ENCODE measurements around the gene SDK1. TPM values are rescaled to one million over a fixed set of nuclear protein-coding genes. Genes with fewer than 3 reads are reported as not detected.

SDK1 gene
- total RNA-seq, 1 donor from 2014 or later: 2.5 TPM

DNA sequence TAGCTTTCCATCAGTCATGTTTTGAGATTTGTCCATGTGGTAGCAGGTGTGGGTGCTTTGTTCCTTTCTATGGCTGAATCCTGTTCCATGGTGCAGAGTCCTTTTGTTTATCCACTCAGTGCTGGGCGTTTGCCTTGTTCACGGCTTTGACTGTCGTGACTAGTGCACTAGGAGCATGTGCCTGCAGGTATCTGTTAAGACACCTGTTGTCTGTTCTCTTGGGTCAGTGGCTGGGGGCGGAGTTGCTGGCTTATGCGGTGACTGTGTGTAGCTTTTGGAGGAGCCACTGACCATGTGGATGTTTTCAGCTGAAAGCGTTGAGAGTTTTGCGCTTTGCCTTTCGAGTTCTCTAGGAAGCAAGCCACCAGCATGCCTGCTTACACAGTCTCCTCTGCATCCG is 807.9 kb downstream of the SDK1 start:
- intact Hi-C loops (cut with micrococcal nuclease): no loop called here
- ATAC-seq: no peak
- no peak for DNase-seq

DNA sequence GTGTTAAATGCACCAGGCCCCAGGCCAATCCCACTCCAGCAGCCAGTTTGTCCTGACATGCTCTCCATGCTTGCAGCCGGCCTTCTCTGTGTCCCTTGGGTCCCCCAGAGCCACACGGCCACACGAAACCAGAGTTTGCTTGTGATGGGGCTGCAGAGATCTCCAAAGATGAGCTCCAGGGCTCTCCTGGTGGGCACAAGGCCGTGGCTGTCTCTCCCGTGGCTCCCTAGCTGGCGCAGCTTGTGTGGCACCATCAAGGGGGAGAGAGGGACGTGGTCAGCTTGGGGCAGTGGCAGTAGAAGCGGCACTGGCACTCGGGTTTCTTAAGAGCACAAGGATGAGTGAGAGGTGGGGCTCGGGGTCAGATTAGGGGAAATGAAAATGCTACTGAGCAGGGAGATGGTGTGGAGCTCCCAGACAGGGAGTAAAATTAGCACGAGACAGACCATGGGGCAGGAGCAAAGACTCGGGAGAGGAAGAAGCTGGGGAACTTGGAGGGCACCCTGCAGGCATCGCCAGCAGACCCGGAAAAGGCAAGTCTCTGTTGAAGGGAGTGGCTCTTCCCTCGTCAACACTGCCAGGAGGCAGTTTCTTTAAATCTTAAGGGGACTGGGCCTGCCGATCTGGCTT is 808.5 kb downstream of the SDK1 start:
- ATAC-seq (no peak), DNase-seq (no peak)
- intact Hi-C loops (cut with micrococcal nuclease): no loop called here

- no peak for DNase-seq
- intact Hi-C loops (cut with micrococcal nuclease): no loop called here
- no peak for ATAC-seq
Observed at GRCh38 chr7:4110438-4110837, 809.4 kb downstream of the SDK1 start.

DNA sequence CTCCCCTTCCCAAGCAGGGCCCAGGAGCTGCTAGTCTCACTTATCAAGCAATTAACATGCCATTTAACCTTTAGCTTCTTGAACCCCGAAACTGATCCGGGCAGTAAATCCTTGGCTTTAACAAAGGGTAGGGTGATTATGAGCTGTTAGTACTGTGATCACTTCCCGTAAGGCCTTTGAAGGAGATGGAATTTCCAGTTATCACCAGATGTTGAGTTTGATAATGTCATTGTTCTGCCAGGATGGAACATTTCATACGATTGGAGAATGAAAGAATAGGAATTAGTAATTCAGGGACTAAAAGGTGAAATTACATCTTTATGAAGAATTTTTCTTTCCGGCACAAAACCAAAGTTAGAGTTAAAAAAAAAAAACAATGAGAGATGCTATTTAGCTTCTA is 810.1 kb downstream of the SDK1 start:
- DNase-seq: no peak
- no peak for ATAC-seq
- intact Hi-C loops (cut with micrococcal nuclease): no loop called here

- intact Hi-C loops (cut with micrococcal nuclease): no loop called here
- ATAC-seq (no peak), DNase-seq (no peak)
Observed at GRCh38 chr7:4113271-4113670, 812.2 kb downstream of the SDK1 start.

DNA sequence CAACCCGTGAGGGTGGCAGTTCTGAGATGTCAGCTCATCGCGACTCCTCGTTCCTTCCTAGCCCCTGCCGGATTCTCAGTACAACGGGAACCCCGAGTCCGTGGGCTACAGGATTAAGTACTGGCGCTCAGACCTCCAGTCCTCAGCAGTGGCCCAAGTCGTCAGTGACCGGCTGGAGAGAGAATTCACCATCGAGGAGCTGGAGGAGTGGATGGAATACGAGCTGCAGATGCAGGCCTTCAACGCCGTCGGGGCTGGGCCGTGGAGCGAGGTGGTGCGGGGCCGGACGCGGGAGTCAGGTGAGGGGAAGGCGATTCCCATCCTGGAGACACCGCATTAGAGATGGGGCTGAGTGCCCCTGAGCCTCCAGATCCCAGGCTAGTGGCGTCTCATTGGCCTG is 812.9 kb downstream of the SDK1 start:
- DNase-seq: no peak
- ATAC-seq: no peak
- intact Hi-C loops (cut with micrococcal nuclease): no loop called here

- DNase-seq: no peak
- no peak for ATAC-seq
- intact Hi-C loops (cut with micrococcal nuclease): no loop called here
Observed at GRCh38 chr7:4115442-4115841, 814.4 kb downstream of the SDK1 start.

DNA sequence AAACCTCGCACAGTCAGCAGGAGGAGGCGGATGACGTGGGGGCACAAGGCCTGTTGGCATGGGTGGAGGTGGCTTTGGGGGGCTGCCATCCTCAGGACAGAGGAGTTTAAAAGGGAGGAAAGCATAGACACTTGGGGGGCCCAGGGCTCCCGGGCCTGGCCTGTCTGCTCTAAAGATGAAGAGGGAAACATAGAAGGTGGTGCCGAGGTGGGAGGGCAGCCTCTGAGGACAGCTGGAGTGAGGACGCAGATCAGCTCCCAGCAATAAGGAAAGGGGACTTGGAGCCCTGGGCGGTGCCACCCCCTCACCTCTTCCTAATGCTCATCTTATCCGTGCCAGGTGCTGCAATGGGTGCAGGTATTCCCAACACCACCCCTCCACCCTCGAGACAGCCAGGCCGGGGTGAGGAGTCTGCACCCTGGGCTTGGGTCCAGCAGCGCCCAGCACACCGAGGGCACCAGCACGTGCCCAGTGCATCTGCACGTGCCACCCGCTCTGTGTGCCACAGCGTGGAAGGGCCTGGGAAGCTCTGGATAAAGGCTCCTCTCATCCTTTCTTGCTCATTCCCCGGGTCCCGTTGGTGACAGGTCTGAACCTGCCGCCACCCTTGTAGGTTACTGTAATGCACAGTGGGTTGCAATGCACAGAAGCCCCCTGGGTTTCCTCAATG is 815.0 kb downstream of the SDK1 start:
- DNase-seq: no peak
- intact Hi-C loops (cut with micrococcal nuclease): no loop called here

GRCh38 chr7:4119848-4120247 is 818.8 kb downstream of the SDK1 start:
- DNase-seq (no peak), ATAC-seq (no peak)
- intact Hi-C loops (cut with micrococcal nuclease): no loop called here

More for the DNA sequence above, 815.0 kb downstream of the SDK1 start:
- ATAC-seq: no peak

DNA sequence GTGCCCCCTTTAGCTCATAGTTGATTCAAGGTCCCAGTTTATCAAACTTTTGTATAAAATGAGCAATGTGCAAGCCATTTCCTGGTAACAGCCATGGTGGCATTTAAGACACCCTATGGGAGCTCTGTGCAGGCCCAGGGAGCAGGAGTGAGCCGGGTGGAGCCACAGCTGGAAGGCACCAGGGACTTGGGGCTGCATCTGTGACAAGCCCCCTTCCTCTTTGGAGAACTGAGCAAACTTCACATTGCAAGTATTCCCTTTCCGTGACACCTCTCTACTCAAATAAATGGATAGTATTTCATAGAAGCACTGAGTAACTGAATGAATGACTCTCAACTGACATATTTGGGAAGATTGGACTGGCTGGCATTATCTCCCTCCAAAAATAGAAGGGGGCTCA is 822.3 kb downstream of the SDK1 start:
- ATAC-seq (no peak), DNase-seq (no peak)
- intact Hi-C loops (cut with micrococcal nuclease): no loop called here

DNA sequence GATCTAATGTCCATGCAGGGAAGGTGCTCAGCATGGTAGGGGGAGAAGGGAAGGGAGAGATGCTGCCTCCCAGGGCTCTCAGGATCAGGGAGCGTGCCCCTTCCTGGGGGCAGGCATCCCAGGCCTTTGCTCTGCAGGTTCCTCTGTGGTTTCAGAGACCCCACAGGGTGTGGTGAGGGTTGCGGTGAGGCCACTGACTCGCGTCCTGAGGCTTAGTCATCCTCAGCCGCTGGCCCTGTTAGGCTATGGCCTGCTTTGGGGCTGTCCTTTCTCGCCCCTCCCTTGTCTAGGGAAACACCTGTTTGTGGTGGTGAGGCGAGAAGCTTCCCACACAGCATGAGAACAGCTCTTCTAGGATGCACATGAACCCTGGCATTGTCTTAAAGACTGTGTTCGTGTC is 822.8 kb downstream of the SDK1 start:
- intact Hi-C loops (cut with micrococcal nuclease): no loop called here
- ATAC-seq (no peak), DNase-seq (no peak)

- no peak for ATAC-seq
- DNase-seq: no peak
- intact Hi-C loops (cut with micrococcal nuclease): no loop called here
Observed at GRCh38 chr7:4124556-4125477, 823.8 kb downstream of the SDK1 start.

GRCh38 chr7:4127909-4128560 is 827.0 kb downstream of the SDK1 start:
- ATAC-seq (no peak), DNase-seq (no peak)
- intact Hi-C loops (cut with micrococcal nuclease): no loop called here

DNA sequence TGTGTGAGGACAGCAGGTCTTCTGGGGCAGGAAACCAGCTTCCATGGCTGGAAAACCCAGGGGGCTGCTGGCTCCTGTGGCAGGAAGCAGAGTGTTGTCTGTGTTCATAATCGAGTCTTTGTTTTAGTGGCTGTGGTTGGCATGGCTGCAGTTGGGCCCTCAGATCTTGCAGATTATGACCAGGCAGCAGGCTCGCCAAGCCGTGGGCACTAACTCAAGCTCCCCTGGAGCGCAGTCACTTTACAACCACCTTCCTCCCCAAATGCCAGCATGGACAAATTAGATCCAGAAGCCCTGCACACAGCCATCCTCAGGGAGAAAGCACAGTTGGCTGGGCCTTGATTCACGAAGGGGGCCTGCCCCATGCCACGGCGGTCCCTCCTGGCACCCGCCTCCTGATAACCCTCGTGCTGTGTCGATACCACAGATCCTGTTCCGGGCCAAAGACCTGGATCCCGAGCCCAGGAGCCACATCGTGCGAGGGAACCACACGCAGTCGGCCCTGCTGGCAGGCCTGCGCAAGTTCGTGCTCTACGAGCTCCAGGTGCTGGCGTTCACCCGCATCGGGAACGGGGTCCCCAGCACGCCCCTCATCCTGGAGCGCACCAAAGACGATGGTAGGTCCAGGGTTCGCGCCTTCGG is 828.5 kb downstream of the SDK1 start:
- DNase-seq: no peak
- no peak for ATAC-seq
- intact Hi-C loops (cut with micrococcal nuclease): no loop called here

DNA sequence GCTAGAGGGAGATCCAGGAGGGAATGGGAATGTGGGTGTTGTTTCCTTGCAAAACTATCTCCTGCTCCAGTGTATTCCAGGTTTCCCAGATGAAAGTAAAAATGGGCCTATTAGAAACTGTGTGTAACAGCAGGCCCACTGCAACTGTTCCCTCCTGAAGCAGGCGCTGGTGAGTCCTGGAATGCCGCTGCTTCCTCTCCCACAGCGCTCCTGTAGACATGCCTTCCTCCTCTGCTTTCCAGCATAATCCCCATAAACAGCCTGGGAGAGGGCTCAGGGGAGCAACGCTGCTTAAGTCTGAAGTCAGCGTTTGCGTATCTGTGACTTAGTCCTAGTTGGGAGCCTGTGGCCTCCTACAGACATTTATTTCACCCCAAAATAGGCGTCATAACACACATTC is 830.0 kb downstream of the SDK1 start:
- intact Hi-C loops (cut with micrococcal nuclease): no loop called here
- DNase-seq: no peak
- no peak for ATAC-seq

DNA sequence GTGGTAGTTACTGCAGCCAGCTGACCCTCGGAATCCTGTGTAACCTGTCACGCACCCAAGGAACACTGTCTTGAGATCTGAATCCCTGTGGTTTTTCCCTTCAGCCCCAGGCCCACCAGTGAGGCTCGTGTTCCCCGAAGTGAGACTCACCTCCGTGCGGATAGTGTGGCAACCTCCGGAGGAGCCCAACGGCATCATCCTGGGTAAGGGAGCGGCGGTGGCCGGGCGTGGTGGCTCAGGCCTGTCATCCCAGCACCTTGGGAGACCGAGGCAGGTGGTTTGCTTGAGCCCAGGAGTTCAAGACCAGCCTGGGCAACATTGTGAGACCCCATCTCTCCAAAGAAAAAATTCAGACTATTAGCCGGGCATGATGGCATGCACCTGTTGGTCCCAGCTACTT is 831.2 kb downstream of the SDK1 start:
- intact Hi-C loops (cut with micrococcal nuclease): no loop called here
- no peak for DNase-seq
- ATAC-seq: no peak

DNA sequence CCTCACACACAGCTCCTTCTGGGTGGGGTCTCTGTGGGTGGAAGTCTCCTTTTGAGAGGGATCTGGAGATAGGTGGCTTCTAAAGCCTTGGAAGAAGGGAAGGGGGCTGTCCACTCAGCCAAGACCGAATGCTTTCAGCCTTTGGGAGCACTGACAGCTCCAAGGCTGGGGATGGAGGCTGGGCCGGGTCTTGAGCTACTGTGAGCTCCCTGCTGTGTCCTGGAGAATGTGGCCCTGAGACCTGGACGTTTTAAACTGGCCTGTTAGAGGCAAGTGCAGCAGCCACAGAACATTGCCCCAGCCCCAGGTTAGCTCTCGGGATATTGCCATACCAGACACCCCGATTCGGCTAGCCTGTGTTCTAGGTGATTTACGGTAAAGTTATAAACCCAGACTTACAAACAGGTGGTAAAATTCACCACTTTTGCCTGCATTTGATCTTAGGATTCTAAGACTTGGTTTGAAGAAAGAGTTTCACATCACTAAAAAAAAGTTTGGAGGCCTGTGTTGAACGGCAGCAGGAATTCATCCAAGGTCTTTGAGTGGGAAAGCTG is 832.5 kb downstream of the SDK1 start:
- intact Hi-C loops (cut with micrococcal nuclease): no loop called here
- DNase-seq (no peak), ATAC-seq (no peak)

DNA sequence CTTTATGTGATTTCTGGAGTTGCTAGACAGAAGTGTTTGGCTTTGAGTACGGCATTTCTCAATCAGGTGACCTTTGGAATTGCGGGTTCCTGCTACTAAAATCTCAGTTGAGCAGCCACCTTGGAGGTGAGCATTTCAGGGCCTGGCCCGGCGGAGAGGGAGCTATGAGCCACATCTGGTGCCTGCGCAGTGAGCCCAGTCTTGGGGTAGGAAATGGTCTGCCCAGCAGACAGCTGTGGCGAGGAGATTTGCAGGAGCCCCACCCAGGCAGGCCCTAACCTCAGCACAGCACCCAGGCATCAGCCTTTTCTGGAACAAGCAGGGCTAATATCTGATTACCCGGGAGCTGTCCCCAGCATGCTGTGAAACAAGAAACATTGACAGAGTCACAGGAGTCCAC is 833.2 kb downstream of the SDK1 start:
- DNase-seq (no peak), ATAC-seq (no peak)
- intact Hi-C loops (cut with micrococcal nuclease): no loop called here

GRCh38 chr7:4134631-4135030 is 833.6 kb downstream of the SDK1 start:
- intact Hi-C loops (cut with micrococcal nuclease): no loop called here

More at GRCh38 chr7:4134631-4135030, 833.6 kb downstream of the SDK1 start:
- DNase-seq (no peak), ATAC-seq (no peak)

Measured in left ventricle myocardium superior (tissue), 1 donor.